HEK293 (cell line): ENCODE data around the gene RHOT1.

Experiments used
- CTCF ChIA-PET: fragments of 350-600 bp; formaldehyde crosslinking; extraction: SDS; loops from one replicate; lab custom pipeline; 2021; ENCODE audit warnings: antibody characterized with exemption; lab: Yijun Ruan, JAX
- POLR2A ChIA-PET: fragments of 300-600 bp; formaldehyde crosslinking; extraction: SDS; loops from one replicate; lab custom pipeline; 2020; ENCODE audit warnings: antibody characterized with exemption, inconsistent platforms; lab: Yijun Ruan, JAX
- H3K27ac ChIP-seq: fragments of 200-500 bp; sonication (Bioruptor generic); 2 replicates; pipeline ENCODE4 v1.5.1; 2014; ENCODE audit warnings: low read depth, low read length, control low read depth, inconsistent platforms; ENCODE audit errors: extremely low read depth
- H3K36me3 ChIP-seq, 2 experiments: fragments of 200-500 bp in 1 of 2; sonication (Bioruptor generic) in 1 of 2; 1 replicate in 1 of 2; 2 replicates in 1 of 2; pipeline ENCODE4 v1.5.1; 2014 to 2017; ENCODE audit warnings: inconsistent platforms in 2 of 2, low read length in 2 of 2; ENCODE audit not compliant: control insufficient read depth in 2 of 2, insufficient read depth in 1 of 2
- H3K4me1 ChIP-seq: fragments of 200-500 bp; sonication (Bioruptor generic); 2 replicates; pipeline ENCODE4 v1.5.1; 2014; ENCODE audit warnings: mild to moderate bottlenecking, low read length, inconsistent platforms; ENCODE audit not compliant: control insufficient read depth, insufficient read depth
- H3K4me3 ChIP-seq: 2 replicates; pipeline ENCODE4 v1.5.1; 2011; ENCODE audit warnings: low read depth, mild to moderate bottlenecking, control low read depth, low read length, moderate library complexity
- H3K9me3 ChIP-seq: fragments of 200-500 bp; sonication (Bioruptor generic); 2 replicates; pipeline ENCODE4 v1.5.1; 2014; ENCODE audit warnings: low read depth, low read length, inconsistent platforms; ENCODE audit not compliant: control insufficient read depth, insufficient read depth
- EGR2 ChIP-seq: fragments of 450-650 bp; formaldehyde crosslinking; IDR thresholded peaks from 2 replicates; pipeline ENCODE4 v1.5.1; 2016; ENCODE audit warnings: low read depth, missing biosample characterization, missing genetic modification characterization
- FEZF1 ChIP-seq: fragments of 450-650 bp; formaldehyde crosslinking; IDR thresholded peaks from 2 replicates; pipeline ENCODE4 v1.5.1; 2016; ENCODE audit warnings: missing biosample characterization, missing genetic modification characterization
- GLI4 ChIP-seq: fragments of 450-650 bp; formaldehyde crosslinking; IDR thresholded peaks from 2 replicates; pipeline ENCODE4 v1.5.1; 2016; ENCODE audit warnings: missing biosample characterization, missing genetic modification characterization
- GLIS1 ChIP-seq: fragments of 450-650 bp; formaldehyde crosslinking; IDR thresholded peaks from 2 replicates; pipeline ENCODE4 v1.5.1; 2016; ENCODE audit warnings: missing biosample characterization, missing genetic modification characterization
- KLF7 ChIP-seq: fragments of 450-650 bp; formaldehyde crosslinking; IDR thresholded peaks from 2 replicates; pipeline ENCODE4 v1.5.1; 2016; ENCODE audit warnings: missing biosample characterization, missing genetic modification characterization, borderline replicate concordance
- KLF9 ChIP-seq: fragments of 450-650 bp; formaldehyde crosslinking; IDR thresholded peaks from 2 replicates; pipeline ENCODE4 v1.5.1; 2016; ENCODE audit warnings: missing biosample characterization, missing genetic modification characterization, low read depth
- MZF1 ChIP-seq: fragments of 450-650 bp; formaldehyde crosslinking; IDR thresholded peaks from 2 replicates; pipeline ENCODE4 v1.5.1; 2017; ENCODE audit warnings: missing biosample characterization, missing genetic modification characterization, borderline replicate concordance
- PBX3 ChIP-seq: sonication (generic); formaldehyde crosslinking; IDR thresholded peaks from 2 replicates; pipeline ENCODE4 v1.8.1; 2022; ENCODE audit warnings: mild to moderate bottlenecking, moderate library complexity, missing genetic modification reagents
- SCRT1 ChIP-seq: fragments of 450-650 bp; formaldehyde crosslinking; IDR thresholded peaks from 2 replicates; pipeline ENCODE4 v1.5.1; 2016; ENCODE audit warnings: missing biosample characterization, missing genetic modification characterization, borderline replicate concordance
- SCRT2 ChIP-seq: fragments of 450-650 bp; formaldehyde crosslinking; IDR thresholded peaks from 2 replicates; pipeline ENCODE4 v1.5.1; 2016; ENCODE audit warnings: missing biosample characterization, missing genetic modification characterization
- ZBTB48 ChIP-seq: fragments of 450-650 bp; formaldehyde crosslinking; IDR thresholded peaks from 2 replicates; pipeline ENCODE4 v1.5.1; 2016; ENCODE audit warnings: missing biosample characterization, missing genetic modification characterization
- ZBTB8A ChIP-seq: fragments of 450-650 bp; formaldehyde crosslinking; IDR thresholded peaks from 2 replicates; pipeline ENCODE4 v1.5.1; 2016; ENCODE audit warnings: missing biosample characterization, missing genetic modification characterization
- ZFHX2 ChIP-seq: fragments of 450-650 bp; formaldehyde crosslinking; conservative IDR thresholded peaks from 2 replicates; pipeline ENCODE4 v1.5.1; 2016; ENCODE audit warnings: missing biosample characterization, missing genetic modification characterization
- ZFP37 ChIP-seq: fragments of 450-650 bp; formaldehyde crosslinking; IDR thresholded peaks from 2 replicates; pipeline ENCODE4 v1.5.1; 2016; ENCODE audit warnings: missing biosample characterization, missing genetic modification characterization
- ZFP69B ChIP-seq: fragments of 450-650 bp; formaldehyde crosslinking; IDR thresholded peaks from 2 replicates; pipeline ENCODE4 v1.5.1; 2016; ENCODE audit warnings: missing biosample characterization, missing genetic modification characterization
- ZIC2 ChIP-seq: fragments of 450-650 bp; formaldehyde crosslinking; IDR thresholded peaks from 2 replicates; pipeline ENCODE4 v1.5.1; 2016; ENCODE audit warnings: missing biosample characterization, missing genetic modification characterization
- ZNF10 ChIP-seq: fragments of 450-650 bp; formaldehyde crosslinking; IDR thresholded peaks from 2 replicates; pipeline ENCODE4 v1.5.1; 2017; ENCODE audit warnings: missing biosample characterization, missing genetic modification characterization
- ZNF146 ChIP-seq: fragments of 450-650 bp; formaldehyde crosslinking; IDR thresholded peaks from 2 replicates; pipeline ENCODE4 v1.5.1; 2016; ENCODE audit warnings: missing biosample characterization, missing genetic modification characterization
- ZNF169 ChIP-seq: fragments of 450-650 bp; formaldehyde crosslinking; IDR thresholded peaks from 2 replicates; pipeline ENCODE4 v1.5.1; 2016; ENCODE audit warnings: missing biosample characterization, missing genetic modification characterization
- ZNF23 ChIP-seq: fragments of 450-650 bp; formaldehyde crosslinking; IDR thresholded peaks from 2 replicates; pipeline ENCODE4 v1.5.1; 2016; ENCODE audit warnings: missing biosample characterization, missing genetic modification characterization, borderline replicate concordance
- ZNF311 ChIP-seq: fragments of 450-650 bp; formaldehyde crosslinking; IDR thresholded peaks from 2 replicates; pipeline ENCODE4 v1.5.1; 2017; ENCODE audit warnings: missing biosample characterization, missing genetic modification characterization, borderline replicate concordance
- ZNF341 ChIP-seq: fragments of 450-650 bp; formaldehyde crosslinking; IDR thresholded peaks from 2 replicates; pipeline ENCODE4; 2016; ENCODE audit warnings: low read depth, missing biosample characterization, missing genetic modification characterization
- ZNF513 ChIP-seq: fragments of 450-650 bp; IDR thresholded peaks from 2 replicates; pipeline ENCODE4 v1.5.1; 2018; ENCODE audit warnings: missing biosample characterization, missing genetic modification characterization
- ZNF530 ChIP-seq: fragments of 450-650 bp; formaldehyde crosslinking; IDR thresholded peaks from 2 replicates; pipeline ENCODE4 v1.5.1; 2016; ENCODE audit warnings: low read depth, missing biosample characterization, missing genetic modification characterization
- ZNF555 ChIP-seq: fragments of 450-650 bp; formaldehyde crosslinking; conservative IDR thresholded peaks from 2 replicates; pipeline ENCODE4 v1.5.1; 2017; ENCODE audit warnings: missing biosample characterization, mild to moderate bottlenecking, missing genetic modification characterization, inconsistent platforms
- ZNF585B ChIP-seq: fragments of 450-650 bp; formaldehyde crosslinking; IDR thresholded peaks from 2 replicates; pipeline ENCODE4 v1.5.1; 2016; ENCODE audit warnings: missing biosample characterization, missing genetic modification characterization
- ZNF600 ChIP-seq: fragments of 450-650 bp; formaldehyde crosslinking; IDR thresholded peaks from 2 replicates; pipeline ENCODE4 v1.5.1; 2016; ENCODE audit warnings: missing biosample characterization, missing genetic modification characterization
- ZNF623 ChIP-seq: fragments of 450-650 bp; formaldehyde crosslinking; IDR thresholded peaks from 2 replicates; pipeline ENCODE4 v1.5.1; 2016; ENCODE audit warnings: missing biosample characterization, missing genetic modification characterization
- ZNF701 ChIP-seq: fragments of 450-650 bp; formaldehyde crosslinking; IDR thresholded peaks from 2 replicates; pipeline ENCODE4 v1.5.1; 2016; ENCODE audit warnings: missing biosample characterization, missing genetic modification characterization
- ZNF791 ChIP-seq: fragments of 450-650 bp; formaldehyde crosslinking; IDR thresholded peaks from 2 replicates; pipeline ENCODE4 v1.5.1; 2016; ENCODE audit warnings: missing biosample characterization, missing genetic modification characterization
- ZSCAN4 ChIP-seq: fragments of 450-650 bp; formaldehyde crosslinking; IDR thresholded peaks from 2 replicates; pipeline ENCODE4 v1.5.1; 2017; ENCODE audit warnings: missing biosample characterization, missing genetic modification characterization
- TF ChIP-seq, protein P1 (sequence below): fragments of 450-650 bp; formaldehyde crosslinking; IDR thresholded peaks from 2 replicates; pipeline ENCODE4 v1.5.1; 2016; ENCODE audit warnings: missing biosample characterization, missing genetic modification characterization

RHOT1 gene

GRCh38 chr17:32123782-32124181, 18.5 kb upstream of the RHOT1 start (continued):
- TF ChIP-seq KLF7 (tag by site-specific recombination): no peak
- peak; percentile 87 for TF ChIP-seq ZIC2
- peak; percentile 48; the same call in 1 of the 2 replicates for TF ChIP-seq FEZF1 (tag by site-specific recombination)
- TF ChIP-seq ZNF10: no peak
- TF ChIP-seq ZFP37 (tag by site-specific recombination): no peak
- TF ChIP-seq ZNF585B (tag by site-specific recombination): no peak
- peak; percentile 20; the same call in 1 of the 2 replicates for TF ChIP-seq ZBTB8A
- TF ChIP-seq MZF1 (tag by site-specific recombination): no peak
- TF ChIP-seq GLI4: no peak
- no peak for TF ChIP-seq KLF9 (tag by site-specific recombination)
- no peak for TF ChIP-seq ZNF513 (tag by site-specific recombination)
- TF ChIP-seq, protein P1, sequence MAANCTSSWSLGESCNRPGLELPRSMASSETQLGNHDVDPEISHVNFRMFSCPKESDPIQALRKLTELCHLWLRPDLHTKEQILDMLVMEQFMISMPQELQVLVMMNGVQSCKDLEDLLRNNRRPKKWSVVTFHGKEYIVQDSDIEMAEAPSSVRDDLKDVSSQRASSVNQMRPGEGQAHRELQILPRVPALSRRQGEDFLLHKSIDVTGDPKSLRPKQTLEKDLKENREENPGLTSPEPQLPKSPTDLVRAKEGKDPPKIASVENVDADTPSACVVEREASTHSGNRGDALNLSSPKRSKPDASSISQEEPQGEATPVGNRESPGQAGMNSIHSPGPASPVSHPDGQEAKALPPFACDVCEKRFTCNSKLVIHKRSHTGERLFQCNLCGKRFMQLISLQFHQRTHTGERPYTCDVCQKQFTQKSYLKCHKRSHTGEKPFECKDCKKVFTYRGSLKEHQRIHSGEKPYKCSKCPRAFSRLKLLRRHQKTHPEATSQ (tag by site-specific recombination): no peak
- no peak for TF ChIP-seq ZNF701 (tag by site-specific recombination)
- TF ChIP-seq ZNF169 (tag by site-specific recombination): no peak
- TF ChIP-seq ZNF555 (tag by site-specific recombination): no peak
- no peak for TF ChIP-seq ZNF530 (tag by site-specific recombination)
- TF ChIP-seq ZFHX2 (tag by site-specific recombination): no peak
- TF ChIP-seq ZFP69B (tag by site-specific recombination): peak; percentile 58; the same call in 1 of the 2 replicates
- TF ChIP-seq ZNF23 (tag by site-specific recombination): no peak
- no peak for TF ChIP-seq ZNF311 (tag by site-specific recombination)
- no peak for TF ChIP-seq ZNF146 (tag by site-specific recombination)
- TF ChIP-seq ZNF623: no peak
- TF ChIP-seq ZBTB48 (tag by site-specific recombination): no peak
- peak; percentile 97 for TF ChIP-seq SCRT2 (tag by site-specific recombination)
- TF ChIP-seq ZNF341 (tag by site-specific recombination): no peak
- no peak for TF ChIP-seq ZNF791 (tag by site-specific recombination)

DNA sequence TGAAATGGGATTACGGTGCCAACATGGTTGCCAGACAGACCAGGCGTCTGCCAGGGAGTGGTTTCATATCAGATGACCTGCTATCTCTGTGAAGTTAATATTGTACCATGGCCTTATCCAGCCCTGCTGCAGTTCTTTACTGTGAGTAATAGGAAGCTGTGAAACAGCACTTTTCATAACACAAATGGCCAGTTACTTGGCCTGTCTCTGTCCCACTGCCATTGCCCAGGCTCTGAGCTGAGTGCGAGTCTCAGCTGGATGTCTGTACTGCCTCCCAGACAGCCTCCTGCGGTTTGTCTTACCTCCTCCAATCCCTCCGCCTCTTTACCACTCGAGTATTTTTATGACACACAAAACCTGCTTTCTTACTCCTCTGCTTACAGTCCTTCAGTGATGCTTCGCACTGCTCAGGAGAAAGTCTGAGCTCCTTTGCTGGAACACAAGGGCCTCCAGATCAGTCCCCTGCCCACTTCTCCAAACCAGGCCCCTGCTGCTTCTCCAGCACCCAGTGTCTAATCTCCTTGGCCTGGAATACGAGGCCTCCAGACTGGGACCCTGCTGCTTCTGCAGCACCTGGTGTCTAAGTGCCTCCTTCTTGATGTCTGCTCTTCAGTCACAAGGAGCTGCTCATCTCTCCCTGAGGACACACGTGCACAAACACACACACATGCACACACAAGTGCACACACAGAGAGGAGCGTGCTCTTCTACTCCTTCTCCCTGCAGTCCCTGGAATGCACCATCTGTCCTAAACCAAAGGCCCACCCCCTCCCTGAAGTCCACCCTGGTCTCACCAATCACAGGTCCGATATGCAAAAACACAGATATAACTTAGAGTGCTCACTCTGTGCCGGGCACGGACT, 17.1 kb upstream of the RHOT1 start:
- Histone ChIP-seq H3K27ac (no peak overlapping the region), H3K4me1 (peaks cover 12% of the 10 kb centered on the region), H3K4me3 (no peak overlapping the region), H3K9me3 (no peaks in the 10 kb centered on the region), H3K36me3 (no peaks in the 10 kb centered on the region)
- ChIA-PET POLR2A (interaction anchor here (1.9 kb wide), 1 partner anchor 17 kb away, joined by 4 read pairs; the partner anchor contains the start of gene RHOT1), CTCF (interaction anchor here (0.5 to 5.0 kb wide), 5 partner anchors 8 to 752 kb away, joined by 3 to 68 read pairs (median 5); partner anchors contain the start of gene RHOT1)
- TF ChIP-seq ZSCAN4 (0 out of 2 replicates have a peak, but pooled peaks have one; percentile 56), PBX3 (CRISPR knock-in tag) (no peak), EGR2 (tag by site-specific recombination) (peak; percentile 52; the same call in 1 of the 2 replicates), ZNF701 (tag by site-specific recombination) (no peak), SCRT1 (tag by site-specific recombination) (no peak), ZIC2 (peak; percentile 66), GLIS1 (tag by site-specific recombination) (peak; percentile 58), ZFHX2 (tag by site-specific recombination) (0 out of 2 replicates have a peak, but pooled peaks have one; percentile 13), ZNF600 (tag by site-specific recombination) (0 out of 2 replicates have a peak, but pooled peaks have one; percentile 30), ZNF23 (tag by site-specific recombination) (no peak)
